Stimulated activated CD8-positive, alpha-beta memory T cell treated with anti-CD3 and anti-CD28 coated beads, Interleukin-2, amount 100 ng/mL, for 48 hours (primary cell): ENCODE measurements around the gene WBP11.

Experiments used
- DNase-seq, 2 donors: peaks; one replicate each; pipeline ENCODE4 v3.0.0-alpha.2; 2020; ENCODE audit warnings: low read depth in 2 of 2

Gene WBP11

GRCh38 chr12:14803011-14803829, at the start of gene WBP11, which contains the start of gene C12orf60:
Gene WBP11, minus strand, starts transcription at chr12:14803478. Its CDS starts 2,095 bp downstream, at chr12:14801383.
Gene C12orf60, plus strand, starts transcription at chr12:14803670. Its CDS starts 19,266 bp downstream, at chr12:14822936.
- peak; percentile 63 to 78 for DNase-seq

- DNase-seq, result no peak
These were observed 49.6 kb upstream of the WBP11 start for GRCh38 chr12:14852880-14853279.

GRCh38 chr12:14850929-14851663, 47.8 kb upstream of the WBP11 start:
- DNase-seq, result no peak

GRCh38 chr12:14849661-14850060, 46.4 kb upstream of the WBP11 start:
- no peak for DNase-seq

- no peak for DNase-seq
These were observed 43.8 kb upstream of the WBP11 start for GRCh38 chr12:14846876-14847580.

GRCh38 chr12:14846042-14846587, 42.8 kb upstream of the WBP11 start:
- no peak for DNase-seq

GRCh38 chr12:14845350-14845750, 42.1 kb upstream of the WBP11 start:
- no peak for DNase-seq

- no peak for DNase-seq
These were observed 41.1 kb upstream of the WBP11 start for GRCh38 chr12:14844401-14844800.

GRCh38 chr12:14843425-14843887, 40.2 kb upstream of the WBP11 start, which contains the start of gene ART4:
Gene ART4, minus strand, starts transcription at chr12:14843526. Its CDS starts 413 bp downstream, at chr12:14843113.
- no peak for DNase-seq

GRCh38 chr12:14842315-14842714, 39.0 kb upstream of the WBP11 start:
- DNase-seq, result no peak

- DNase-seq, result no peak
These were observed 38.5 kb upstream of the WBP11 start for GRCh38 chr12:14841761-14842160.

- DNase-seq, result no peak
These were observed 37.3 kb upstream of the WBP11 start for GRCh38 chr12:14840616-14841015.

GRCh38 chr12:14839262-14839661, 36.0 kb upstream of the WBP11 start:
- DNase-seq, result no peak

- DNase-seq, result no peak
These were observed 33.3 kb upstream of the WBP11 start for GRCh38 chr12:14836336-14837210.

GRCh38 chr12:14834509-14834908, 31.2 kb upstream of the WBP11 start:
- DNase-seq, result no peak

- no peak for DNase-seq
These were observed 30.7 kb upstream of the WBP11 start for GRCh38 chr12:14833952-14834351.

GRCh38 chr12:14833336-14833735, 30.1 kb upstream of the WBP11 start:
- no peak for DNase-seq

- no peak for DNase-seq
These were observed 25.6 kb upstream of the WBP11 start for GRCh38 chr12:14828892-14829291.

GRCh38 chr12:14827043-14827442, 23.8 kb upstream of the WBP11 start:
- DNase-seq, result no peak

GRCh38 chr12:14826491-14826890, 23.2 kb upstream of the WBP11 start:
- no peak for DNase-seq

GRCh38 chr12:14825256-14825655, 22.0 kb upstream of the WBP11 start:
- DNase-seq, result no peak
